ENCODE measurements around the gene ULK4. TPM values are rescaled to one million over a fixed set of nuclear protein-coding genes. Genes with fewer than 3 reads are reported as not detected.

Gene ULK4
- total RNA-seq, 1 experiment from 2014 or later = 4.2 TPM

GRCh38 chr3:42001777-42002176 lies 39.9 kb upstream of the ULK4 start:
- Mint-ChIP-seq H3K9me3 (ENCODE audit: unreplicated experiment) (peaks cover 21% of the 10 kb centered on the region), H3K36me3 (ENCODE audit: insufficient read depth, unreplicated experiment) (peaks cover 9% of the 10 kb centered on the region), H3K4me1 (ENCODE audit: low read depth, unreplicated experiment) (peaks cover 22% of the 10 kb centered on the region), H3K4me3 (ENCODE audit: unreplicated experiment) (no peak overlapping the region), H3K27me3 (ENCODE audit: insufficient read depth, unreplicated experiment) (no peaks in the 10 kb centered on the region), H3K27ac (ENCODE audit: unreplicated experiment) (no peak overlapping the region)
- Histone ChIP-seq H3K9me3 (no peaks in the 10 kb centered on the region), H3K4me1 (peaks cover 6% of the 10 kb centered on the region), H3K36me3 (ENCODE audit: control insufficient read depth, insufficient read depth, low read length) (no peaks in the 10 kb centered on the region), H3K4me3 (ENCODE audit: low read depth, low read length) (no peak overlapping the region), H3K27me3 (replicated peaks; ENCODE audit: control insufficient read depth, insufficient read depth, low read length) (no peaks in the 10 kb centered on the region)
- TF ChIP-seq CTCF (IDR thresholded peaks at IDR 0.05; ENCODE audit: insufficient read depth in 1 of 2, low read depth in 1 of 2, low read length in 1 of 2, severe bottlenecking in 1 of 2, unreplicated experiment in 1 of 2) = no peak
- POLR2A ChIA-PET = no interaction called here
- no TSS peak for BruUV-seq (replicated peaks)
- no peak for DNase-seq
- CTCF ChIA-PET = no interaction called here
- intact Hi-C loops (cut with micrococcal nuclease; ENCODE audit: unreplicated experiment) = no loop called here

GRCh38 chr3:41999909-42000308 lies 38.0 kb upstream of the ULK4 start:
- CTCF ChIA-PET = interaction anchor here (0.6 to 1.0 kb wide), 2 partner anchors 14 to 79 kb away, joined by 3 to 5 read pairs; no protein-coding TSS in a partner anchor

GRCh38 chr3:41997702-41998550 lies 36.0 kb upstream of the ULK4 start:
- POLR2A ChIA-PET = no interaction called here

More at GRCh38 chr3:41999909-42000308, 38.0 kb upstream of the ULK4 start:
- BruUV-seq (replicated peaks) = no TSS peak
- intact Hi-C loops (cut with micrococcal nuclease; ENCODE audit: unreplicated experiment) = no loop called here
- Histone ChIP-seq H3K27me3 (replicated peaks; ENCODE audit: control insufficient read depth, insufficient read depth, low read length) (no peaks in the 10 kb centered on the region), H3K36me3 (ENCODE audit: control insufficient read depth, insufficient read depth, low read length) (no peaks in the 10 kb centered on the region), H3K9me3 (no peaks in the 10 kb centered on the region), H3K4me3 (ENCODE audit: low read depth, low read length) (no peak overlapping the region), H3K4me1 (peaks cover 3% of the 10 kb centered on the region; the same call in 1 of the 2 replicates)
- peaks cover 16% of the 10 kb centered on the region for H3K4me1 Mint-ChIP-seq (ENCODE audit: low read depth, unreplicated experiment)
- DNase-seq = no peak
- no peak overlapping the region for H3K27ac Mint-ChIP-seq (ENCODE audit: unreplicated experiment)
- peaks cover 21% of the 10 kb centered on the region for H3K9me3 Mint-ChIP-seq (ENCODE audit: unreplicated experiment)
- no peak overlapping the region for H3K4me3 Mint-ChIP-seq (ENCODE audit: unreplicated experiment)
- no peak for TF ChIP-seq CTCF (IDR thresholded peaks at IDR 0.05; ENCODE audit: insufficient read depth in 1 of 2, low read depth in 1 of 2, low read length in 1 of 2, severe bottlenecking in 1 of 2, unreplicated experiment in 1 of 2)
- H3K27me3 Mint-ChIP-seq (ENCODE audit: insufficient read depth, unreplicated experiment) = no peaks in the 10 kb centered on the region
- POLR2A ChIA-PET = interaction anchor here (0.6 kb wide), 1 partner anchor 38 kb away, joined by 3 read pairs; the partner anchor contains the start of gene ULK4
- peaks cover 4% of the 10 kb centered on the region for H3K36me3 Mint-ChIP-seq (ENCODE audit: insufficient read depth, unreplicated experiment)

More at GRCh38 chr3:41997702-41998550, 36.0 kb upstream of the ULK4 start:
- DNase-seq = no peak
- no peak overlapping the region for H3K27ac Mint-ChIP-seq (ENCODE audit: unreplicated experiment)
- no peaks in the 10 kb centered on the region for H3K27me3 Mint-ChIP-seq (ENCODE audit: insufficient read depth, unreplicated experiment)
- Histone ChIP-seq H3K4me1 (peaks cover 8% of the 10 kb centered on the region), H3K4me3 (ENCODE audit: low read depth, low read length) (no peak overlapping the region), H3K9me3 (peaks cover 4% of the 10 kb centered on the region; the same call in 1 of the 2 replicates), H3K27me3 (replicated peaks; ENCODE audit: control insufficient read depth, insufficient read depth, low read length) (no peaks in the 10 kb centered on the region), H3K36me3 (ENCODE audit: control insufficient read depth, insufficient read depth, low read length) (no peaks in the 10 kb centered on the region)
- CTCF ChIA-PET = no interaction called here
- H3K4me3 Mint-ChIP-seq (ENCODE audit: unreplicated experiment) = no peak overlapping the region
- no peaks in the 10 kb centered on the region for H3K36me3 Mint-ChIP-seq (ENCODE audit: insufficient read depth, unreplicated experiment)
- BruUV-seq (replicated peaks) = no TSS peak
- H3K9me3 Mint-ChIP-seq (ENCODE audit: unreplicated experiment) = peaks cover 21% of the 10 kb centered on the region
- no peak for TF ChIP-seq CTCF (IDR thresholded peaks at IDR 0.05; ENCODE audit: insufficient read depth in 1 of 2, low read depth in 1 of 2, low read length in 1 of 2, severe bottlenecking in 1 of 2, unreplicated experiment in 1 of 2)
- peaks cover 16% of the 10 kb centered on the region for H3K4me1 Mint-ChIP-seq (ENCODE audit: low read depth, unreplicated experiment)
- intact Hi-C loops (cut with micrococcal nuclease; ENCODE audit: unreplicated experiment) = no loop called here
